ENCODE data around the gene C6orf47. TPM values are rescaled to one million over a fixed set of nuclear protein-coding genes. Genes with fewer than 3 reads are reported as not detected.
A peak's percentile ranks its signal among the peaks of the same experiment; 100 is the strongest.

Gene C6orf47
- polyA plus RNA-seq, 2 donors: 20.6 to 21.1 TPM

- H3K4me3 ChIP-seq (ENCODE audit: low read depth in 1 of 2, low read length in 2 of 2): no peak overlapping the region
- 79 to 84% methylated on average over 11 of the region's 11 CpGs for WGBS, 2 donors
- H3K27ac ChIP-seq (ENCODE audit: low read depth in 2 of 2, low read length in 1 of 2): no peak overlapping the region
- H3K9me3 ChIP-seq (ENCODE audit: control insufficient read depth in 2 of 2, insufficient read depth in 1 of 2, low read depth in 1 of 2, low read length in 1 of 2): no peaks in the 10 kb centered on the region
- H3K4me1 ChIP-seq (ENCODE audit: control insufficient read depth in 2 of 2, insufficient read depth in 2 of 2, low read length in 1 of 2): no peaks in the 10 kb centered on the region
- peaks cover 33 to 68% of the 10 kb centered on the region in 2 donors for H3K36me3 ChIP-seq (ENCODE audit: control insufficient read depth in 2 of 2, insufficient read depth in 2 of 2, low read length in 1 of 2)
- H3K27me3 ChIP-seq (ENCODE audit: control insufficient read depth in 1 of 2, insufficient read depth in 2 of 2, low read length in 2 of 2): no peaks in the 10 kb centered on the region
Observed at GRCh38 chr6:31689249-31690110, 28.9 kb upstream of the C6orf47 start.

GRCh38 chr6:31687860-31688693 lies 27.5 kb upstream of the C6orf47 start:
- Histone ChIP-seq H3K27ac (ENCODE audit: low read depth in 2 of 2, low read length in 1 of 2) (no peak overlapping the region), H3K4me1 (ENCODE audit: control insufficient read depth in 2 of 2, insufficient read depth in 2 of 2, low read length in 1 of 2) (peaks cover 0 to 2% of the 10 kb centered on the region in 2 donors), H3K4me3 (ENCODE audit: low read depth in 1 of 2, low read length in 2 of 2) (no peak overlapping the region), H3K36me3 (ENCODE audit: control insufficient read depth in 2 of 2, insufficient read depth in 2 of 2, low read length in 1 of 2) (peaks cover 32 to 59% of the 10 kb centered on the region in 2 donors), H3K27me3 (ENCODE audit: control insufficient read depth in 1 of 2, insufficient read depth in 2 of 2, low read length in 2 of 2) (no peaks in the 10 kb centered on the region), H3K9me3 (ENCODE audit: control insufficient read depth in 2 of 2, insufficient read depth in 1 of 2, low read depth in 1 of 2, low read length in 1 of 2) (no peaks in the 10 kb centered on the region)
- WGBS, 2 donors: 81 to 83% methylated on average over 14 of the region's 14 CpGs

- WGBS, 2 donors: 86 to 87% methylated on average over 8 of the region's 8 CpGs
- Histone ChIP-seq H3K36me3 (ENCODE audit: control insufficient read depth in 2 of 2, insufficient read depth in 2 of 2, low read length in 1 of 2) (peaks cover 30 to 54% of the 10 kb centered on the region in 2 donors), H3K9me3 (ENCODE audit: control insufficient read depth in 2 of 2, insufficient read depth in 1 of 2, low read depth in 1 of 2, low read length in 1 of 2) (no peaks in the 10 kb centered on the region), H3K4me3 (ENCODE audit: low read depth in 1 of 2, low read length in 2 of 2) (no peak overlapping the region), H3K27me3 (ENCODE audit: control insufficient read depth in 1 of 2, insufficient read depth in 2 of 2, low read length in 2 of 2) (no peaks in the 10 kb centered on the region), H3K27ac (ENCODE audit: low read depth in 2 of 2, low read length in 1 of 2) (no peak overlapping the region), H3K4me1 (ENCODE audit: control insufficient read depth in 2 of 2, insufficient read depth in 2 of 2, low read length in 1 of 2) (peaks cover 0 to 3% of the 10 kb centered on the region in 2 donors)
Observed at GRCh38 chr6:31687321-31687720, 26.7 kb upstream of the C6orf47 start.

- WGBS, 2 donors: 84 to 87% methylated on average over 5 of the region's 5 CpGs
- Histone ChIP-seq H3K27me3 (ENCODE audit: control insufficient read depth in 1 of 2, insufficient read depth in 2 of 2, low read length in 2 of 2) (no peaks in the 10 kb centered on the region), H3K9me3 (ENCODE audit: control insufficient read depth in 2 of 2, insufficient read depth in 1 of 2, low read depth in 1 of 2, low read length in 1 of 2) (no peaks in the 10 kb centered on the region), H3K4me3 (ENCODE audit: low read depth in 1 of 2, low read length in 2 of 2) (no peak overlapping the region), H3K27ac (ENCODE audit: low read depth in 2 of 2, low read length in 1 of 2) (no peak overlapping the region), H3K4me1 (ENCODE audit: control insufficient read depth in 2 of 2, insufficient read depth in 2 of 2, low read length in 1 of 2) (peaks cover 0 to 3% of the 10 kb centered on the region in 2 donors), H3K36me3 (ENCODE audit: control insufficient read depth in 2 of 2, insufficient read depth in 2 of 2, low read length in 1 of 2) (peaks cover 30 to 51% of the 10 kb centered on the region in 2 donors)
Observed at GRCh38 chr6:31686483-31686882, 25.9 kb upstream of the C6orf47 start.

GRCh38 chr6:31683591-31683990 lies 23.0 kb upstream of the C6orf47 start:
- Histone ChIP-seq H3K36me3 (ENCODE audit: control insufficient read depth in 2 of 2, insufficient read depth in 2 of 2, low read length in 1 of 2) (peaks cover 19 to 27% of the 10 kb centered on the region in 2 donors), H3K4me1 (ENCODE audit: control insufficient read depth in 2 of 2, insufficient read depth in 2 of 2, low read length in 1 of 2) (peaks cover 0 to 5% of the 10 kb centered on the region in 2 donors), H3K27ac (ENCODE audit: low read depth in 2 of 2, low read length in 1 of 2) (no peak overlapping the region), H3K9me3 (ENCODE audit: control insufficient read depth in 2 of 2, insufficient read depth in 1 of 2, low read depth in 1 of 2, low read length in 1 of 2) (no peaks in the 10 kb centered on the region), H3K4me3 (ENCODE audit: low read depth in 1 of 2, low read length in 2 of 2) (no peak overlapping the region), H3K27me3 (ENCODE audit: control insufficient read depth in 1 of 2, insufficient read depth in 2 of 2, low read length in 2 of 2) (no peaks in the 10 kb centered on the region)
- WGBS, 2 donors: 62 to 63% methylated on average over 13 of the region's 13 CpGs

GRCh38 chr6:31681135-31681671 lies 20.6 kb upstream of the C6orf47 start:
- no peaks in the 10 kb centered on the region for H3K27me3 ChIP-seq (ENCODE audit: control insufficient read depth in 1 of 2, insufficient read depth in 2 of 2, low read length in 2 of 2)
- 0 to 1% methylated on average over 40 of the region's 40 CpGs for WGBS, 2 donors
- no peaks in the 10 kb centered on the region for H3K9me3 ChIP-seq (ENCODE audit: control insufficient read depth in 2 of 2, insufficient read depth in 1 of 2, low read depth in 1 of 2, low read length in 1 of 2)
- H3K4me3 ChIP-seq (ENCODE audit: low read depth in 1 of 2, low read length in 2 of 2): peak overlapping the region; percentile 51 to 54
- peaks cover 0 to 5% of the 10 kb centered on the region in 2 donors for H3K4me1 ChIP-seq (ENCODE audit: control insufficient read depth in 2 of 2, insufficient read depth in 2 of 2, low read length in 1 of 2)
- peaks cover 3 to 5% of the 10 kb centered on the region in 2 donors for H3K36me3 ChIP-seq (ENCODE audit: control insufficient read depth in 2 of 2, insufficient read depth in 2 of 2, low read length in 1 of 2)
- peak overlapping the region; percentile 63 to 80 for H3K27ac ChIP-seq (ENCODE audit: low read depth in 2 of 2, low read length in 1 of 2)

GRCh38 chr6:31680226-31681134 lies 19.9 kb upstream of the C6orf47 start, which contains the start of gene LY6G5C:
Gene LY6G5C (minus strand): TSS chr6:31681067. CDS start chr6:31680373, 694 bp downstream.
- whole genome bisulfite sequencing, 2 donors: 11% methylated on average over 17 of the region's 17 CpGs
- Histone ChIP-seq H3K4me1 (ENCODE audit: control insufficient read depth in 2 of 2, insufficient read depth in 2 of 2, low read length in 1 of 2) (peaks cover 0 to 5% of the 10 kb centered on the region in 2 donors), H3K9me3 (ENCODE audit: control insufficient read depth in 2 of 2, insufficient read depth in 1 of 2, low read depth in 1 of 2, low read length in 1 of 2) (no peaks in the 10 kb centered on the region), H3K27ac (ENCODE audit: low read depth in 2 of 2, low read length in 1 of 2) (peak within 1 kb of the TSS; percentile 63 to 80), H3K27me3 (ENCODE audit: control insufficient read depth in 1 of 2, insufficient read depth in 2 of 2, low read length in 2 of 2) (no peaks in the 10 kb centered on the region), H3K36me3 (ENCODE audit: control insufficient read depth in 2 of 2, insufficient read depth in 2 of 2, low read length in 1 of 2) (peaks cover 2 to 3% of the 10 kb centered on the region in 2 donors), H3K4me3 (ENCODE audit: low read depth in 1 of 2, low read length in 2 of 2) (peak within 1 kb of the TSS; percentile 51 to 54)

- 70 to 79% methylated on average over 8 of the region's 8 CpGs for WGBS, 2 donors
- no peak overlapping the region for H3K4me3 ChIP-seq (ENCODE audit: low read depth in 1 of 2, low read length in 2 of 2)
- peaks cover 0 to 3% of the 10 kb centered on the region in 2 donors for H3K4me1 ChIP-seq (ENCODE audit: control insufficient read depth in 2 of 2, insufficient read depth in 2 of 2, low read length in 1 of 2)
- H3K9me3 ChIP-seq (ENCODE audit: control insufficient read depth in 2 of 2, insufficient read depth in 1 of 2, low read depth in 1 of 2, low read length in 1 of 2): no peaks in the 10 kb centered on the region
- no peak overlapping the region for H3K27ac ChIP-seq (ENCODE audit: low read depth in 2 of 2, low read length in 1 of 2)
- H3K36me3 ChIP-seq (ENCODE audit: control insufficient read depth in 2 of 2, insufficient read depth in 2 of 2, low read length in 1 of 2): no peaks in the 10 kb centered on the region
- no peaks in the 10 kb centered on the region for H3K27me3 ChIP-seq (ENCODE audit: control insufficient read depth in 1 of 2, insufficient read depth in 2 of 2, low read length in 2 of 2)
Observed at GRCh38 chr6:31677955-31678354, 17.4 kb upstream of the C6orf47 start.
